Measurements from ENCODE around the gene AP1G2.
"Not testable (repeated sequence)": the region's sequence is repeated elsewhere in the genome, so short reads cannot be mapped to it uniquely, and the experiment has no call there.

Gene AP1G2

GRCh38 chr14:23600806-23601205 is 33.2 kb upstream of the AP1G2 start:
- no peak for DNase-seq (ENCODE audit: low read depth in 4 of 4, low spot score in 1 of 4)

- DNase-seq (ENCODE audit: low read depth in 4 of 4, low spot score in 1 of 4), result no peak
Measured at GRCh38 chr14:23600322-23600707, 32.7 kb upstream of the AP1G2 start.

GRCh38 chr14:23594191-23594590 is 26.6 kb upstream of the AP1G2 start:
- not testable (repeated sequence) for DNase-seq (ENCODE audit: low read depth in 4 of 4, low spot score in 1 of 4)

- DNase-seq (ENCODE audit: low read depth in 4 of 4, low spot score in 1 of 4), result no peak
Measured at GRCh38 chr14:23590198-23590597, 22.6 kb upstream of the AP1G2 start.

GRCh38 chr14:23589606-23590005 is 22.0 kb upstream of the AP1G2 start:
- DNase-seq (ENCODE audit: low read depth in 4 of 4, low spot score in 1 of 4), result no peak

GRCh38 chr14:23588884-23589598 is 21.4 kb upstream of the AP1G2 start:
- peak; percentile 49 to 68 (median 60) for DNase-seq (ENCODE audit: low read depth in 4 of 4, low spot score in 1 of 4)

- DNase-seq (ENCODE audit: low read depth in 4 of 4, low spot score in 1 of 4), result not testable (repeated sequence)
Measured at GRCh38 chr14:23584527-23585203, 17.1 kb upstream of the AP1G2 start.

GRCh38 chr14:23583761-23584526 is 16.4 kb upstream of the AP1G2 start:
- DNase-seq (ENCODE audit: low read depth in 4 of 4, low spot score in 1 of 4), result not testable (repeated sequence)

- no peak for DNase-seq (ENCODE audit: low read depth in 4 of 4, low spot score in 1 of 4)
Measured at GRCh38 chr14:23582906-23583760, 15.5 kb upstream of the AP1G2 start.

- DNase-seq (ENCODE audit: low read depth in 4 of 4, low spot score in 1 of 4), result no peak
Measured at GRCh38 chr14:23580948-23581281, 13.3 kb upstream of the AP1G2 start.

GRCh38 chr14:23580152-23580926 is 12.7 kb upstream of the AP1G2 start:
- no peak for DNase-seq (ENCODE audit: low read depth in 4 of 4, low spot score in 1 of 4)

GRCh38 chr14:23579739-23580138 is 12.1 kb upstream of the AP1G2 start:
- DNase-seq (ENCODE audit: low read depth in 4 of 4, low spot score in 1 of 4), result no peak

GRCh38 chr14:23579311-23579630 is 11.7 kb upstream of the AP1G2 start:
- DNase-seq (ENCODE audit: low read depth in 4 of 4, low spot score in 1 of 4), result no peak

- DNase-seq (ENCODE audit: low read depth in 4 of 4, low spot score in 1 of 4), result no peak
Measured at GRCh38 chr14:23578560-23579310, 11.1 kb upstream of the AP1G2 start, which contains the start of gene JPH4. Gene JPH4, minus strand, starts transcription at chr14:23578790. Its CDS starts 1,337 bp downstream, at chr14:23577453.

- no peak for DNase-seq (ENCODE audit: low read depth in 4 of 4, low spot score in 1 of 4)
Measured at GRCh38 chr14:23577710-23578392, 10.3 kb upstream of the AP1G2 start.

GRCh38 chr14:23577004-23577681 is 9.6 kb upstream of the AP1G2 start:
- no peak for DNase-seq (ENCODE audit: low read depth in 4 of 4, low spot score in 1 of 4)

GRCh38 chr14:23573384-23574015 is 5.9 kb upstream of the AP1G2 start:
- DNase-seq (ENCODE audit: low read depth in 4 of 4, low spot score in 1 of 4), result no peak

- DNase-seq (ENCODE audit: low read depth in 4 of 4, low spot score in 1 of 4), result no peak
Measured at GRCh38 chr14:23572836-23573235, 5.2 kb upstream of the AP1G2 start.

Measured in stimulated activated CD4-positive, alpha-beta T cell treated with anti-CD3 and anti-CD28 coated beads, Interleukin-1b, Interleukin-23, amount 100 ng/mL, for 24 hours (primary cell).